Measurements from ENCODE around the gene FAM81A.
"Not testable (repeated sequence)": the region's sequence is repeated elsewhere in the genome, so short reads cannot be mapped to it uniquely, and the experiment has no call there.

Gene FAM81A

DNA sequence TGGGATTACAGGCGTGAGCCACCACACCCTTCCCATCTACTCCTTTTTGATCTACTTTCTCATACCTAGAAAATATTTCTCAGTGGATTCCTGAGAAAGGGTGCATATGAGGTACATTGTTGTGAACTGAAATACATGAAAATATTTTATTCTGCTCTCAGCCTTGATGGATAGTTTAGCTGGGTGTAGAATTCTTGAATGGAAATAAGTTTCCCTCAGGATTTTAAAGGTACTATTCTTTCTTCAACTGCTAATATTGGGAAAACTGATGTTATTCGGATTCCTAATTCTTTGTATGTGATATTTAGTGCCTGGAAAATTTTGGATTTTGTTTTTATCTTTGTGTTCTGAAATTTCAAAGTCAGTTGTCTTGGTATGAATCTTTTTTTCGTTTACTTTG lies 9.1 kb upstream of the FAM81A start:
- DNase-seq = not testable (repeated sequence)

DNA sequence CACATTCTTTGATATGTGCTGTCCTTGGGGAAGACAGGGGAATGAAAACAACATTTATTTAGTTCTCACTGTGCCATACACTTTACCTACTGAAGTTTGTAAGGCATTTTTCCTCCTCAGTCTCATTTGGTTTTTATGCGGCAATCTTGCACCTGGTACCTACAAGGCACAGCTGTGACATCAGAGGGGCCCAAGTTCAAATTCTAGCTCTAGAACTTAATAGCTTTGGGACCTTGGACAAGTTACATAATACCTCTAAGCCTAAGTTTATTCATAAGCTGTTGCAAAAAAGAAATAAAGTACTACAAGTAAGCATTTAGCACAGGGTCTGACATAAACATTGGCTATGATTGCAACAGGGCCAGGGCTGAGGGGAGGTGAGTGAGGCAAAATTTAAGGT lies 5.6 kb upstream of the FAM81A start:
- no peak for DNase-seq

DNA sequence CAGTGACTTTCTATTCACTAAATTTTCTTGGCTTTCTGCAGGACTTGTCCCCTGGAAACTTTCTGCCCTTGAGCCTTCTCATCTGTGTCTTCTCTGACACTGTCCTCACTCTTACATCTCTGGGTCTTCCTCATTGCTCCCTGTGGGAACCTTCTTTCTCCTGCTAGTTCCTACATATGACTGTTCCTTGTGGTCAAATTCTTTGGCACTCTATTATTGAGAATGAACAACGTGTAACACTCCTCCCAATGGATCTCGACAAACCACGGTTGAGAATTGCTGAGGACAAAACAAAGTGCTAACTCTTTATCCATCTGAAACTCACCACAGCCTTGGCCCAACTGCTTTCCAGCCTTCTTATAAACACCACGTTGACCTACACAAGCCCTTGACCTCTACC lies 3.5 kb upstream of the FAM81A start:
- no peak for DNase-seq

DNA sequence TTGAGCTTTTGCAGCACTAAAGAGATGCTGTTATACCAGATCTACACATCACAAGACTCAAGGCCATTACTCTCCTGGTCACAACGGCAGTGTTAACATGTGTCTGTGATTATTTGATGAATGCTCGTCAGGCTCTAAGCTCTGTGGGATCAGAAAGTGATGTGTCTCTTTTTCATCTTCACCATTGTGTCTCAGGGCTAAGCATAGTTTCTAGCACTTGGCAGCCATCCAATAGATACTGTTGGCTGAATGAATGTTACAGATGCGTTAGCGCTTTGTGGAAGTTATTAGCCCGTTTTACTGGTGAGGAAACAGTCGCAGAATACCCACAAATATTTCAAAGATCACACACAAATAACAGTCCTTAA lies 1.2 kb upstream of the FAM81A start:
- no peak for DNase-seq

DNA sequence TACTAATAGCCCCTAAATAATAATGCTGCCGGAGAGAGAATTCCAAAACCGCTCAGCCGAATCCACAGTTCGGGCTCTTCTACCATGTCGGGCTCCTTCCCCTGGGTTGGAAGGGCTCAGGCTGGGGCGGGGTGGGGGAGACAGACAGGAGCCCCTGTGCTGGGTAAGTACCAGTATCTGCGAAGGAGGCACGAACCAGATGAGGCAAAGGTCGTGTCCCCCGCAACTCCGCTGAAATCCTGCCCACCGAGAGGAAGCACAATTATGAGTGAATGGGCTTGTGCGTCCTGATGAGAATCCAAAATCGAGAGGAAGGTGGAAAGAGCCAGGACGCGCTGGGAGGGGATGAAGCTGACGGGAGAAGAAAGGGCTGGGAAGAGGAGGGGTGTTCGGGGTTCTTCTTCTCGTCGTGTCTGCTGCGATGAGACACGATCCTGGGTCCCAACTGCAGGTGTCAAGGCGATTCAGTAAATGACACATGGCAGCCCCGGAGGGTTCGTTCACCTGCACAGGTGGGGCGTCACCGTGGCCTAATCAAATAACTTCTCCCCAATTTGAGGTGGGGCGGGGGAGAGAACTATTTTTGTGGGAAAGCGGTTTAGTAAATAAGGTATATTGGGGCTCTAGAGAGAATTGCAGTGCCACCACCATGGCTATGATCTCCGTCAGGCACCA lies 707 bp upstream of the FAM81A start:
- no peak for DNase-seq

DNA sequence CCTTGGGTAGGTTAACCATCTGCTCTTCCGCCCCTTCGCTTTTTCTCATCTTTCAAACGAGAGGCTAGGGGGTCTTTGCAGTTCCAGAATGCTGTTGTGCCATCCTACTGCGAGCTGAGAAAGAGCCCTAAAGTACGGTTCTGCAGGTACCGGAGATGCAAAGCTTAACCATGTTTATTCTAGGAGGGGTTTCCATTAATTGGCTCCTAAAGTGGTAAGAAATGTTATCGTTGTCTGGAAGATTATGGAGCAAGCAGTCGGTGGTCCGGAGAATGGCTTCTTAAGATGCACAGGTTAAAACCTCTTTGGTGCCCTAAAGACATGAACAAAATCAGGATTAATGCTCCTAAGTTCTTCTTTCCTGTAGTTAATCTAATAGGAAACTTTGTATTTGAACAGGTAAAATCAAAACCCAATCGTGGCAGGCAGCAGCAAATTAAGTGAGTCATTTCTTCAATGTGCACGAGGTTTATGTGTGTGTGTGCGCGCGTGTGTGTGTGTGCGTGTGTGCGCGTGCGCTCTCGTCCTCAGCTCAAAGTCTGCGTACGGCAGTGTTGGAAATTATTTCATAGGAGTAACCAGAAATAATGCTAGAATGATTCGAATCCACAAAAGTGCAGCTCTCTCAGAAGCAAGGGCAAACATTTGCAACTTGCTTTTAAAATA lies 772 bp downstream of the FAM81A start:
- no peak for DNase-seq

DNA sequence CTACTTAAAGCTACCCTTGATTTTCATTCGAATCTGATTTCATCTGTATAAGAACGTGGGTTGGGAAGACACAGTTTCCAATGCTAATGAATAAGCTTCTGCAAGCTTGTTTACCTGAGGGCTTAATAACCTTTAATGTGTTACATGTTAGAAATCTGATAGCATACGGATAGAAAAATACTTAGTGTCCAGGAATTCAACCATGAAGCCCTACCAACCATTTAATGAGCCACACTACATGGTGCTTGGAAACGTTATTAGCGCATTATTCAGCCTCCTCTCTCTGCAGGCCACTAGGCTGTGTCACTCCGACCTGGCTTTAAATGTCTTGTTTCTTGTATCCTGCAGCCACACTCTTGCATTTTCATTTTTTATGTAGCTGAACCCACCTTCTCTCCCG lies 1.6 kb downstream of the FAM81A start:
- DNase-seq = no peak

DNA sequence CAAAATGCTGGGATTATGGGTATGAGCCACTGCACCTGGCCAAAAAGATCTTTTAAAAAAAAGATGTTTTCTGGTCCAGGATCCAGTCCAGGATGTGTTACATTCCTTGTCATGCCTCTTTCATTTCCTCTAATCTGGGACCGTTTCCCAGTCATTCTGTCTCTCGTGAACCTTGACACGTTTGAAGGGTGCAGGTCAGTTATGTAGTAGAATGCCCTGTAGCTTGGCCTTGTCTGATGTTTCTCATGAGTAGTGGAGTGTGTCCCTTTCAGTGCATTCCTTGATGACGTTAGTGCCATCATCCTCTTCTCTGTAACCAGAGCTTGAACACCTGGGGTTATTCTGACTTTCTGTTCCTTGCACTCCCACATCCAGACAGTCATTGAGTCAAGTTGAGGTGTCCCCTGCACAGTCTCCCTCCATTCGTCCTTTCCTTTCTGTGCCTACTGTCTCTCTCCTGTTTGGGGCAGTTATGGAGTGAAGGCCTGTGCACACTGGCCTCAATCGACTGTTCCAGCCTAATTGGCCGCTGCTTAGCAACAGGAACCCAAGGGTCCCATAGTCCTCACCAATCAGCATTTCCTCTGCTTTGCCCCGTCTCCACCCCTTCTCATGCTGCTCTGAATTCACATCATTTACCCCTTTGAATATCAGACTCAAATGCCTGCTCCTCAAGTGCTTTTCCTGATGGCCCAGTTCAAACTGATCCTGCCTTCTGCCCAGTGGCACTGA lies 5.5 kb downstream of the FAM81A start:
- no peak for DNase-seq

DNA sequence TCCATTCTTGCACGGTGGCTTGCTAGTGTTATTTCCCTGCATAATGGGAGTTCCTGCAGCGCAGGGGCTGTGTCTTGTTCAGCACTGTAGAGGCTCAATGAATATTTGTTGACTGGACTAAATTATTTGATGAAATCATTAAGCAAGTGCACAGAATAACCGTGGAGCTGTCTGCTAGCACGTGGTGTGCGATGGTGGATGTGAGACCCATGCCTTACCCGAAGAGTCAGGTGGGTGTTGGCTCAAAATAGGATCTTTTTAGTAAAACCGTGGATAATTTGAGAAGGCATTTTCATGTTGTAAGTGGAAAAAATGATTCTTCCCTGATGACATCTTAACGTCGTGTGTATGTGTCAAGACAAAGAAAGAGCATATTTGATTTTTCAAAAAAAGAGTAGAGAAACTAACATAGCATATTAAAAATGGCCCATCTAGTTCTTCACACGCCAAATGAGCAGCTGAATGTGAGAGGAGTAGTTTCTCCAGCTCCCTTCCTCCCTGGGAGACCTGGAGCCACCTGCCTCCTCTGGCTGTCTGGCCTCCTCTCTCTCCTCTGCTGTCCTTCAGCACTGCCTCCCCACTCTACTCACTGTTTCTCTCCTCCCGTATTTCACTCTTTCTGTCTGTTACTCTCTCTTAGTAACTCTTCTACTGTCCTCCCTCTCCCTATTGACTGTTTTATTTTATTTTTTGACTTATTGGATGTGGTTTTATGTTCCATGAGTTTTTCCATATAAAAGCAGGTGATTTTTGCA lies 6.3 kb downstream of the FAM81A start:
- DNase-seq = no peak

DNA sequence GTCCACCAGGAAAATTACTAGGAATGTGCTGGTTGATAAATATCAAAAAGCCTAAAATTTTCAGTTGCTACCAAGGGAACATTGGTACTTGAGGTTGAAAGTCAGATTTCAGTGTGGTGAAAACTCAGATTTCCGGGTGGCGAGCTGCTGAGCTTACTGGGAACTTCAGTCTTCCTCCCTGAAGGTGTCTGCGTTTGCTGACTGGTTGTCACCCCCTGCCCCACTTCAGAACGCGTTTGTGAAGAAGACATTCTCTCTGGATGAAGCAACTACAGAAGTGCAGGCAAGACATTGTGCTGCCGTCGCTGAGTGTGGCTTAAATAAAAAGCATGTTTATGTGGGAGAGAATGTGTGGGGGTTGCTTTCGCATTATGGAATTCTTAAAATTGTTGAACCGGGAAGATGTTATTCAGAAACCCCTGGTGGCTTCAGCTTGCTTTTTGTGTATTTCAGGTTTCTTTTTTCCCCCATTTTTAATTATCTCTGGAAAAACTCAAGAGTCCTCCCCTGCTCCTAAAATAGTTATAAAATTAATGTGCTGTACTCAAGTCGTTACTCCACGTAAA lies 7.1 kb downstream of the FAM81A start:
- DNase-seq = no peak

DNA sequence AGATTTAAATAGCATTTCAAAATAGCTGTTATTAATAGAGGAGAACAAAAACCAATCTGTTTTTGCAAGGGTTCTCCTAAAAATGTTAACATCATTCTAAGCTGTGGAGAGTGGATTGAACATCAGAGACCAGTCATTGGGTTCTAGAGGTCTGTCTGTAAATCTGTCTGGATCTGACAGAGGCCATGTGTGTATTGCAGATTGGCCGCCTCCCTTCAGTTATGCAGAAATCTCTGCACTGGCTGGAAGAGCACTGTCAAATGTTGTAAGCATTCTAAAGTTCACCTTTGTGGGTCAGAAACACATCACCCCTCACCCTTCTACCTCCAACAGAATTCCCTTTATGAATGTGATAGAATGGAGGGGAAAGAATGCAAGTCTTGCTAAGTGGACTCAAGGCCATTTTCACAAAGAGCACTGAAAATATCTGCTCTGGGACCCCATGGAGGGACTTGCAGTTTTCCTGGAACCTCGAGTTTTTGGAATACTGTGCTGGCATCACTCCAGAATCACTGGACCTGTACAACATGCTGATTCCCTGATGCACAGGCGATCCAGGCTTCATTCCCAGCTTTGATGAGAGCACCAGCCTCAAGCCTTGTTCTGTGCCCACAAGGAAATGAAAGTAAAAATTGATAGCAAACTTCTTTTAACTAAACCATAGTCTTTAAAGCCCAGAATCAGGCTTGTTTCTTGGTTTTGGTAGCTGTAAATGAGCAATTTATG lies 8.4 kb downstream of the FAM81A start:
- DNase-seq = no peak

DNA sequence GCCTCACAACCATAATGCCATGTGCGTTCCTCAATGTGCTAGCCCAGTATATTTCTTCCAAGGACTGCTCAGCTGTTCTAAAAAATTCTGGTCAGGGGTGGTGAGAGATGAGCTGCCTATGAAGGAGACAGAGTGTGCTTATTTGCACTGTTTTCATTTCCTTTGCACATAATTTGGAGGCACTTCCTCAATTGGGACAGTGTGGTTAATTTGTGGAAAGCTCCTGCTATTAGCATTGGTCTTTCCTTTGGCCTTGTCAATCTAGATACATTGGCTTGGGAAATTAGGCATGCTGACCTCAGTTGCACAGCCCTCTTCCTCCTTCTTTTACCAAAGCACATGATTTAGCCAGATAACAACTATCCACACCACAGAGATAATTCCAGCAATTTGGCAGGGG lies 9.4 kb downstream of the FAM81A start:
- no peak for DNase-seq

DNA sequence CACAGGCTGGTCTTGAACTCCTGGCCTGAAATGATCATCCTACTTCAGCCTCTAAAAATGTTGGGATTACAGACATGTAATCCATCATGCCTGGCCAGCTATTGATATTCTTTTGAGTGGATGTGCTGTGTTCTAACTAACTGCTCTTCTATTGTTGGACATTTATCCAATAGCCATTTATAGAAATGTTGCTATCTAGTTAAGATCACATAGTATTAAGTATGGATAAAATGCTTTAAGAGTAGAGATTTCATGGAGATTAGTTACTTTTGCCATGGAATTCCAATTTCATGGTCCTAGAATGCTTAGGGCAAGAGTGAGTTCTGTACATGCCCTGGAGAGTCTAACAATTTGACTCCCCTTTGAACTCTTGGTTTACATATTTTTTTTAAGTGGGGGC lies 10.9 kb downstream of the FAM81A start:
- DNase-seq = no peak

DNA sequence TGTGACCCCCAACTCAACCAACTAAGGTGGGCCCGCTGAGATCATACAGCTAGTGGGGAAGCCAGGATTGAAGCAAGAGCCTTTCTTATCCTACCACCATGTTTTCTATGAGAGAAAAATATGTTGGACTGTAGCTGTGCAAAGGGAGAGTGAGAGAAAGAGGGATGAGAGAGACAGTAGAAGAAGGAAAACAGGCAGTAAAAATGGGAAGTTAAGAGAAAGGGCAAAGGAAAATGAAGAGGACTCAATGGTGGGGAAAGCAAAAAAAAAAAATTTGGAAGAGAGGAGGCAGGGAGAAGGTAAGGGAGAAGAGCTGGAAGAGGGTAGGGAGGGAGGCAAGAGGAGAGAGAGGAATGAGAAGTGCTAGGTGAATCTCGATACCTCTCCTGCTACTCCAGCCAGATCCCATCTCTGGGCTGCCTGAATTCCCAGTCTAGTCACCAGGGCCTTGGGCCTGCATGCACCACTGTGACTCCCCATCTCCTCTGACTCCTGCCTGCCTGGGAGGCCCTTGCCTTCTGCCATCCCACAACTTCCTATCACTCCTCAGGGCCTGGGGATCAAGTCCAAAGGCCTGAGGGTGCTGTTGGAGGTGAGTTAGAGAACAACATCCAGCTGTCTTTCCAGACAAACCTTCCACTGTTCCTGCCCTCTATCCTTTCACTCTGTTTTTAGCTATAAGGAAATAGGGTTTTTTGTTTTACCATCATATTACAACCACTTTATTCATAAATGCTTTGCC lies 15.7 kb downstream of the FAM81A start:
- DNase-seq = no peak

DNA sequence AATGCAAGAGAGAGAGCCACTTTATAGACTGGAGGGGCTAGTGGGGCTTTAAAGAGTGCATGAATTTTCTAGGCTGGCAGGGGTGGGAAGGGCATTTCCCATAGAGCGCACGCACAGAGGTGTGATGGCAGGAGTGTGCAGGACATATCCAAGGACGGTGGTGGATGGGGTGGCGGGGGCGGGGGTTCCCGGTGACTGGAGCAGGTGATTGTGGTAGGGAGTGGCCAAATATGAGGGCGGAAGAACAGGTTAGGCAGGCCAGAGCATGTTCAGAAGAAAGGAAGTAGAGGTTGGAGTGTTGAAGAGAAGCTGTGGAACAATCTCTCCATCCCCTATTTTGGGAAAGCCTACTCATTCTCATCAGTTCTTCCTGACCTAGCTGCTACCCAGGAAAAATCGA lies 18.1 kb downstream of the FAM81A start:
- DNase-seq = no peak

DNA sequence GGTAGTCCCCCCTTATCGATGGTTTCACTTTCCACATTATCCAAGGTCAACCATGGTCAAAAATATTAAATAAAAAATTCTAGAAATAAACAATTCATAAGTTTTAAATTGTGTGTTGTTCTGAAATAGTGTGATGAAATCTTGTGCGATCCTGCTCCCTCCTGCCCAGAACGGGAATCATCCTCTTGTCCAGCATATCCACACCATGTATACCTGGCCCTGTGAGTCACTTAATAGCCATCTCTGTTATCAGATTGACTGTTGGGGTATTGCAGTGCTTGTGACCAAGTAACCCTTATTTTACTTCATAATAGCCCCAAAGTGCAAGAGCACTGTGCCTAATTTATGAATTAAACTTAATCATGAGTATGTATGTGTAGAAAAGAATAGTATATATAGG lies 19.1 kb downstream of the FAM81A start:
- no peak for DNase-seq

DNA sequence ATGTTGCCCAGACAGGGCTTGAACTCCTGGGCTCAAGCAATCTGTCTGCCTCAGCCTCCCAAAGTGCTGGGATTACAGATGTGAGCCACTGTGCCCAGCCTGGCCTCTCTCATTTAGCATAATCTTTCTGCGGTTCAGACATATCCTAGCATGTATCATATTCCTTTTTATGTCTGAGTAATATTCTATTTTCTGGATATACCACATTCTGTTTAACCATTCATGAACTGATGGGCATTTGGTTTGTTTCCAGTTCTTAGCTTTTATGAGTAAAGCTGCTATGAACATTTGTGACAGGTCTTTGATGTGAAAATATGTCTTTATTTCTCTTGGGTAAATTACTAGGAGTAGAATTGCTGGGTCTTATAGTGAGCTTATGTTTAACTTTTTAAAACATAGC lies 23.5 kb downstream of the FAM81A start:
- no peak for DNase-seq

DNA sequence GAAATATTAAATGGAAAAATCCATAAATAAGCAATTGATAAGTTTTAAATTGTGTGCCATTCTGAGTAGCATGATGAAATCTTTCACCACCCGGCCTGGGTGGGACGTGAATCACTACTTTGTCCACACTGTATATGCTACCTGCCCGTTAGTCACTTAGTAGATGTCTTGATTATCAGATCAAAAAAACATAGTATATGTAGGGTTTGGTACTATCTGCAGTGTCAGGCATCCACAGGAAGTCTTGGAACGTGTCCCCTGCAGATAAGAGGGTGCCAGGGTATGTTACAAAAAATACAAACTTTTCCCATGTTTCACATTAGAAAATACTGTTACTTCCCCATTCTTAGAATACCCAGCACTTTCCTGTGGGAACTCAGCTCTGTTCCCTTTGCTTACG lies 35.2 kb downstream of the FAM81A start:
- no peak for DNase-seq

DNA sequence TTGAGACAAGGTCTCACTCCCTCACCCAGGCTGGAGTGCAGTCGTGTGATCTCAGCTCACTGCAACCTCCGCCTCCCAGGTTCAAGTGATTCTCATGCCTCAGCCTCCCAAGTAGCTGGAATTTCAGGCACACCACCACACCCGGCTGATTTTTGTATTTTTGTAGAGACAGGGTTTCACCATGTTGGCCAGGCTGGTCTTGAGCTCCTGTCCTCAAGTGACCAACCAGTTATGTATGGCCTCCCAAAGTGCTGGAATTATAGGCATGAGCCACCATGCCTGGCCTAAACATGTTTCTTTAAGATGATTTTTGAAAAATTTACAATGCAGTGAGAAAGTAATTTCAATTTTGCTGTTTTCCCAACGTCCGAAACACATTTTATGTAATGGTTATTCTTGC lies 37.2 kb downstream of the FAM81A start:
- not testable (repeated sequence) for DNase-seq

DNA sequence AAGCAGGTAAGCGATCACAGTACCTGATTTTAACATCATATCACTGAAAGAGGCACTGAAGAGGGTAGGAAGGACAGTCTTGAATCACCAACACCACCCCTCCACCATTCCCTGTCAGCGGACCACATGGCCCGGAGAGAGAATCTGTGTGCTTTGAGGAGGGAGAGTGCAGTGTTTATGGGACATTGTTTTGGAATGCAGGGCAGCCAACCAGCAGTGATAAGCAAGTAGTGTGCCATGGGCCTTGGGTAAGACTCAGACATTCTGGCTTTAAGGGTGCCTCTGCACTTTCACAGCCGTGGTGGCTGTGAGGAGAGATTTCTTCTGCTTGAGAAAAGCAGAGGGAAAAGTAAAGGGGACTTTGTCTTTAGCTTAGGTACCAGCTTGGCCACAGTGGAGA lies 46.4 kb downstream of the FAM81A start:
- no peak for DNase-seq

DNA sequence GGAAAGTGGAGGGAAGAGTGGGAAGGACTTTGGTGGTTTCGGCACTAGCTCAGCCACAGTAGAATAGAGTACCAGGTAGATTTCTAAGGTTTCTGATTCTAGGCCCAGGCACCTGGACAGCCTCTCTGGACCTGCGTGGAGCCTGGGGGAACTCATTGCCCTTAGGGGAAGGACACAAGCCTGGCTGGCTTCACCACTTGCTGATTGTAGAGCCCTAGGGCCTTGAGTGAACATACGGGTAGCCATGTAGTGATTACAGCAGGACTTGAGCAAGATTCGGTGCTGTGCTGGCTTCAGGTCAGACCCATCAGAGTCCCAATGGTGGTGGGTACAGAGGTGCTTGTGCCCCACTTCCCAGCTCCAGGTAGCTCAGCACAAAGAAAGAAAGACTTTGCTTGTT lies 47.0 kb downstream of the FAM81A start:
- DNase-seq = no peak

DNA sequence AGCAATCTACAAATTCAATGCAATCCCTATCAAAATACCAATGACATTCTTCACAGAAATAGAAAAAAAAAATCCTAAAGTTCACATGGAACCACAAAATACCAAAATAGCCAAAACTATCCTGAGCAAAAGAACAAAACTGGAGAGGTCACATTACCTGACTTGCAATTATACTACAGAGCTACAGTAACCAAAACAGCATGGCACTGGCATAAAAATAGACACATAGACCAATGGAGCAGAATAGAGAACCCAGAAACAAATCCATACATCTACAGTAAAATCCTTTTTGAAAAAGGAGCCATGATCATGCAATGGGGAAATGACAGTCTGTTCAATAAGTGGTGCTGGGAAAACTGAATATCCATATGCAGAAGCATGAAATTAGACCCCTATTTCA lies 51.5 kb downstream of the FAM81A start:
- DNase-seq = not testable (repeated sequence)
